SJCRH30 (cell line): ENCODE measurements around the gene PTPN13. TPM values are rescaled to one million over a fixed set of nuclear protein-coding genes. Genes with fewer than 3 reads are reported as not detected.

Experiments used
- DNase-seq, 2 experiments: peaks; one replicate each; pipeline ENCODE4 v3.0.0-alpha.2; 2015 to 2020
- H3K27ac ChIP-seq: fragments of 250-450 bp; sonication (Bioruptor Pico); 2 replicates; pipeline ENCODE4 v1.5.1; 2020; ENCODE audit warnings: mild to moderate bottlenecking, moderate library complexity
- H3K27me3 ChIP-seq: fragments of 250-450 bp; sonication (Bioruptor Pico); 2 replicates; pipeline ENCODE4 v1.5.1; 2020; ENCODE audit warnings: mild to moderate bottlenecking, moderate library complexity
- H3K36me3 ChIP-seq: fragments of 250-450 bp; sonication (Bioruptor Pico); 2 replicates; pipeline ENCODE4 v1.5.1; 2020; ENCODE audit warnings: mild to moderate bottlenecking, moderate library complexity
- H3K4me1 ChIP-seq: fragments of 250-450 bp; sonication (Bioruptor Pico); 2 replicates; pipeline ENCODE4 v1.5.1; 2020; ENCODE audit warnings: mild to moderate bottlenecking, moderate library complexity
- H3K4me3 ChIP-seq: fragments of 250-450 bp; sonication (Bioruptor Pico); 2 replicates; pipeline ENCODE4 v1.5.1; 2020; ENCODE audit warnings: mild to moderate bottlenecking, moderate library complexity
- H3K9me3 ChIP-seq: fragments of 250-450 bp; sonication (Bioruptor Pico); replicated peaks from 2 replicates; pipeline ENCODE4 v1.5.1; 2020; ENCODE audit warnings: mild to moderate bottlenecking, moderate library complexity
- total RNA-seq: library from RNA; depleted of rRNA; stranded (reverse); fragments of >200 nt; shearing (Covaris generic); gene quantifications from 2 replicates; pipeline ENCODE4 v1.2.3, GENCODE V29; 2014

Gene PTPN13
- total RNA-seq, 1 experiment from 2014 or later: 20.0 TPM

- Histone ChIP-seq H3K9me3 (no peaks in the 10 kb centered on the region), H3K27me3 (no peaks in the 10 kb centered on the region), H3K4me3 (no peak overlapping the region), H3K4me1 (no peaks in the 10 kb centered on the region), H3K36me3 (no peaks in the 10 kb centered on the region), H3K27ac (no peak overlapping the region)
- DNase-seq: no peak
Measured at GRCh38 chr4:86608757-86609375, 14.8 kb downstream of the PTPN13 start.

DNA sequence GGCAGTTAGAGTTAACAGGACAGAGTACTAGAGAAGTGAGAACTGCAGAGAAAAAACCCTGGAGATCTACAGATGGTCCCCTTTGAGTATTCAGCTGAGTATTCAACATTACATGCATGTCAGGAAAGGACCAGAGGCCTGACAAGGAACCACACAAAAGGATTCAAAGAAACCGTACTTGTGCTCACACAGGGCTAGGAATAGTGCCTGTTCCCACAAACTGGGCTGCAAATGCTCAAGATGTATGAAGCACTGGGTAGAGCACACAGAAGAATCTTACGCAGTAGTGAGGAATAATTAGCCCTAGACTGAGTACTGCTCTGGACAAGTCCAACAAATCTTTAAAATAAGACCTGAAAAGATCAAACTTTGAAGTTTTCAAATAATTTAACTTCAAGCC lies 17.6 kb downstream of the PTPN13 start:
- Histone ChIP-seq H3K4me1 (no peaks in the 10 kb centered on the region), H3K27ac (no peak overlapping the region)
- no peak for DNase-seq

DNA sequence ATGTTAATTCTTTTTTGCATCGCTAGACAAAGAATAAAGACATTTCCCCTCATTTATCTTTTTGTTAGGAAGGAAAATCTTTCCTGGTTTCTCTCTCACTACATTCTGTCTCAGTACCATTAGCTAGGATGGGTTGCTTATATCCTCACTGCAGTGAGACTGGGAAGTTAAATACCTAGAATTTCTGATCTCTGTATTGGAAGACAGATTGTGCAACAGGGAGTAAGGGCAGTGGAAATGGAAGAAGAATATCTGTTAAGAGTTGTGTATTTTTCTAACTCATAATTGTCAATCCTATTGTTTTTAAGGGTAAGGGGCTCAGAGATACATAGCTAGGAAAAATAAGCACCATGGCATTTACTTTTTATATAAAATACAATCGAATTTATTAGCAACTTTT lies 19.6 kb downstream of the PTPN13 start:
- no peak overlapping the region for H3K27ac ChIP-seq
- no peaks in the 10 kb centered on the region for H3K4me1 ChIP-seq
- no peak overlapping the region for H3K4me3 ChIP-seq
- DNase-seq: no peak
- H3K36me3 ChIP-seq: no peaks in the 10 kb centered on the region
- no peaks in the 10 kb centered on the region for H3K9me3 ChIP-seq
- H3K27me3 ChIP-seq: no peaks in the 10 kb centered on the region

More for the DNA sequence above, 17.6 kb downstream of the PTPN13 start:
- Histone ChIP-seq H3K27me3 (no peaks in the 10 kb centered on the region), H3K9me3 (no peaks in the 10 kb centered on the region), H3K36me3 (no peaks in the 10 kb centered on the region), H3K4me3 (no peak overlapping the region)

GRCh38 chr4:86614865-86615264 lies 20.8 kb downstream of the PTPN13 start:
- Histone ChIP-seq H3K36me3 (no peaks in the 10 kb centered on the region), H3K27ac (no peak overlapping the region), H3K4me1 (no peaks in the 10 kb centered on the region), H3K9me3 (peaks cover 2% of the 10 kb centered on the region; the same call in 1 of the 2 replicates), H3K27me3 (no peaks in the 10 kb centered on the region), H3K4me3 (no peak overlapping the region)
- no peak for DNase-seq

DNA sequence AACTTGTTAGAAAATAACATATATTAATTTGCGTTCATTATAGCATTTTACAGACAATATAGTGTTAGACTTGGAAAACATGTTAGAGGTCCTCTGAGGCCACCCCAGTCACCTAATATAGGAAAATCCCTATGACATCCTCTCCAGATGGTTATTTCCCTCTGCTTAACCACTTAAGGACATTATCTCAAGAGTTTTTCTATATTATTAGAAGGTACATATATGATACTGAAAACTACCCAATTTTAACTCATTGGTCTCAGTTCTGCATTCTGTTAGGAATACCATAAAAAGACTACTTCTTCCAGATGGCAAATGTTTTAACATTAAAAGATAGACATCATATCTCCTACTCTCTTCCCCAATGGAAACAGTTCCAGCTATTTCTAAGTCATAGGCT lies 21.4 kb downstream of the PTPN13 start:
- Histone ChIP-seq H3K36me3 (no peaks in the 10 kb centered on the region), H3K4me1 (no peaks in the 10 kb centered on the region), H3K4me3 (no peak overlapping the region), H3K27me3 (no peaks in the 10 kb centered on the region), H3K27ac (no peak overlapping the region), H3K9me3 (peaks cover 2% of the 10 kb centered on the region; the same call in 1 of the 2 replicates)
- DNase-seq: no peak

DNA sequence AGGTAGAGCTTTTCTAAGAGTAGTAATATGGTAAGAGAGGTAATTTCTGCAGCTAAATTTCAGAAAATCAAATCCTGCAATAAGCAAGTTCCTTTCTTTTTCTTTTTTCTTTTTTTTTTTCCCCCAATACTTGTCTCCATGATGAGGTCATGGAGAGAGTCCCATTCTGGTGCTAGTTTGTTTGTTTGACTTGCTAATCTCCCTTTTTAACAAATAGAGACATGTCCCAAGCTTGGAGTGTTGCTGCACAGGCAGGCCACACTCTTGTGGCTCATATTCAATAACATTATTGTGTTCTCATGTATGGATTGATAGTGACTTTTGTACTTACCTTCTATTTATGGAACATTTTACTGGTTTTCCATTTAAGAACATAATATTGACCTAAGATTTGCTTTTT lies 25.5 kb downstream of the PTPN13 start:
- H3K4me1 ChIP-seq: no peaks in the 10 kb centered on the region
- H3K9me3 ChIP-seq: peaks cover 2% of the 10 kb centered on the region; the same call in 1 of the 2 replicates
- no peaks in the 10 kb centered on the region for H3K36me3 ChIP-seq
- H3K4me3 ChIP-seq: no peak overlapping the region
- DNase-seq: peak in 1 of 2 experiments; percentile 25
- no peak overlapping the region for H3K27ac ChIP-seq
- no peaks in the 10 kb centered on the region for H3K27me3 ChIP-seq

DNA sequence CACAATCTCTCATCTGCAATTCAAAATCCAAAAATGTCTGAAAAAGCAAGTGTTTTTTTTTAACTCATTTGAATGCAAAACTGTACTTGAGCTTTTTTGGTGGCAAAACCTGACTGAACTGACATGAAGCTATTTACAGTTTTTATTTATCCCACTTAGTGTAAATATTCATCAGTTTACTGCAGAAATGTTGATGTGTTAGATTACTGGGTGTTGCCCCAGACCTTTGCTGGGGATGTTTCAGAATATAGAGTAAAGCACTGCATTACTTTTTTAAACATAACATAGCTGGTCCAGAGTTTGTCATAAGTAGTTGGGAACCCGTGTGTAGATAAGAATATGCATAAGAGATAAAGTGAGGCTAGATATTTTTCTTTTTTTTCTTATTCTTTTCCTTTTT lies 27.3 kb downstream of the PTPN13 start:
- peaks cover 2% of the 10 kb centered on the region; the same call in 1 of the 2 replicates for H3K9me3 ChIP-seq
- no peaks in the 10 kb centered on the region for H3K36me3 ChIP-seq
- no peak overlapping the region for H3K27ac ChIP-seq
- no peak for DNase-seq
- no peaks in the 10 kb centered on the region for H3K27me3 ChIP-seq
- H3K4me3 ChIP-seq: no peak overlapping the region
- H3K4me1 ChIP-seq: no peaks in the 10 kb centered on the region

DNA sequence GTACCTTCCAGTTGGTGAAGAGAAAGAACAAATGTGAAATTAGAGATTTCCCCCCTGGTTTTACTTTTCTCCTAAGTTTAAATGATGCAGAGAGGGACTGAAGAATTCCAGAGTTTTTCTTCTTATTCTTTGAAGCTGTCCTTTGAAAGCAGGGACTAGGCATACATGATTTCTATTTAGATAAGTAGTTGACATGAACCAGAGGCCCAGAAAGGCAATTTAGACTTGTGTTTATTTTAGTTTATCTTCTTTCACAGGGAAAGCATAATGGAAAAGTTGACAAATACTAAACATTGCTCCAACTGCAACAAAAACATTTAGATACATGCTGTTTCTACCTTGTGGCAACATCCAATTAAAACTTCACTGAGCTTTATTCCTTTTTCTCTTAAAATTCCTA lies 32.0 kb downstream of the PTPN13 start:
- Histone ChIP-seq H3K4me1 (no peaks in the 10 kb centered on the region), H3K4me3 (no peak overlapping the region), H3K27me3 (no peaks in the 10 kb centered on the region), H3K9me3 (no peaks in the 10 kb centered on the region; the same call in 1 of the 2 replicates), H3K36me3 (no peaks in the 10 kb centered on the region), H3K27ac (no peak overlapping the region)
- DNase-seq: no peak

DNA sequence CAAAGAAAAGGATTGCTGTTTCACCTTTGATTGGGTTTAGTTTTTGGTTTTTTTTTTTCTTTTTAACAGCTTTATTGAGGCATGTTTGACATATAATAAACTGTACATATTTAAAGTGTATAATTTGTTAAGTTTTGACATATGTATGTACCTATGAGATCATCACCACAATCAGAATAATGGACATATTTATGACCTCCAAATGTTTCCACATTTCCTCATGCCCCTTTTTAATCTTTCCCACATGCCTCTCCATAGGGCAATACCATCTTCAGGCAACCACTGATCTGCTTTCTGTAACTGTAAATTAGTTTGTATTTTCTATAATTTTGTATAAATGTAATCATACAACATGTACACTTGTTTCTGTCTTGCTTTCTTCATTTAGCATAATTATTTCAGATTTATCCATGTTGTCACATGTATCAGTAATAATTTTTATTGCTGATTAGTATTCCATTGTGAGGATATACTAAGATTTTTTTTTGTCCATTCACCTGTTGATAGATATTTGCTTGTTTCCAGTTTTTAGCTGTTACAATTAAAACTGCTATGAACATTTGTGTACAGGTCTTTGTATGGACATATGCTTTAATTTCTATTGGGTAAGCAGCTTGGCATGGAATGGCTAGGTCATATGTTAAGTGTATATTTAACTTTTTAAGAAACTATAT lies 33.5 kb downstream of the PTPN13 start:
- H3K4me1 ChIP-seq: no peaks in the 10 kb centered on the region
- H3K27me3 ChIP-seq: no peaks in the 10 kb centered on the region
- no peaks in the 10 kb centered on the region; the same call in 1 of the 2 replicates for H3K9me3 ChIP-seq
- no peak overlapping the region for H3K4me3 ChIP-seq
- DNase-seq: no peak
- no peaks in the 10 kb centered on the region for H3K36me3 ChIP-seq
- no peak overlapping the region for H3K27ac ChIP-seq

GRCh38 chr4:86630629-86631028 lies 36.5 kb downstream of the PTPN13 start:
- H3K4me3 ChIP-seq: no peak overlapping the region
- H3K27ac ChIP-seq: no peak overlapping the region
- peak in 1 of 2 experiments; percentile 6 for DNase-seq
- H3K27me3 ChIP-seq: no peaks in the 10 kb centered on the region
- H3K4me1 ChIP-seq: no peaks in the 10 kb centered on the region
- no peaks in the 10 kb centered on the region; the same call in 1 of the 2 replicates for H3K9me3 ChIP-seq
- H3K36me3 ChIP-seq: no peaks in the 10 kb centered on the region

DNA sequence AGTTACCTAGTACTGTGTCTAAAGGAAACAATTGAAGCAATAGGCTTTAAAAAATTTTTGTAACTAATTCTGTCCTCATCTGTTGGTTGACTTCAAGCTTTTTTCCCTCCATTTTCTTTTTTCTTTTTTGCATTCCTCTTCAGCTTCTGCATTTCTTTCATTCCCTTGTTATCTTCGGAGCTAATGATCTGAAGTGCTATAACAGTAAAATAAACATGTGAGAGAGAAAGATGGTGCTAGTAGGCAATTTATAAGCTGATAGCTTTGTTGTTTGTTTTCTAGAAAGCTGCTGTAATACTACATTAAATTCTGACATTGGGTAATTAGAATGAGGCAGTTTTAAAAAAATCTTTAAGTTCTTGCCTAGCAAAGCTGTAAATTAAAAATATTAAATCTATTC lies 37.1 kb downstream of the PTPN13 start:
- Histone ChIP-seq H3K4me1 (no peaks in the 10 kb centered on the region), H3K27ac (no peak overlapping the region), H3K27me3 (no peaks in the 10 kb centered on the region), H3K36me3 (no peaks in the 10 kb centered on the region), H3K4me3 (no peak overlapping the region), H3K9me3 (no peaks in the 10 kb centered on the region; the same call in 1 of the 2 replicates)
- DNase-seq: no peak

GRCh38 chr4:86633854-86634253 lies 39.7 kb downstream of the PTPN13 start:
- no peaks in the 10 kb centered on the region for H3K4me1 ChIP-seq
- no peaks in the 10 kb centered on the region for H3K9me3 ChIP-seq
- no peak for DNase-seq
- no peaks in the 10 kb centered on the region for H3K27me3 ChIP-seq
- H3K27ac ChIP-seq: no peak overlapping the region
- no peaks in the 10 kb centered on the region for H3K36me3 ChIP-seq
- H3K4me3 ChIP-seq: no peak overlapping the region

- no peaks in the 10 kb centered on the region for H3K4me1 ChIP-seq
- no peak overlapping the region for H3K4me3 ChIP-seq
- H3K36me3 ChIP-seq: peaks cover 2% of the 10 kb centered on the region; the same call in 1 of the 2 replicates
- no peaks in the 10 kb centered on the region for H3K9me3 ChIP-seq
- no peaks in the 10 kb centered on the region for H3K27me3 ChIP-seq
- no peak overlapping the region for H3K27ac ChIP-seq
- no peak for DNase-seq
Measured at GRCh38 chr4:86640469-86640868, 46.4 kb downstream of the PTPN13 start.

DNA sequence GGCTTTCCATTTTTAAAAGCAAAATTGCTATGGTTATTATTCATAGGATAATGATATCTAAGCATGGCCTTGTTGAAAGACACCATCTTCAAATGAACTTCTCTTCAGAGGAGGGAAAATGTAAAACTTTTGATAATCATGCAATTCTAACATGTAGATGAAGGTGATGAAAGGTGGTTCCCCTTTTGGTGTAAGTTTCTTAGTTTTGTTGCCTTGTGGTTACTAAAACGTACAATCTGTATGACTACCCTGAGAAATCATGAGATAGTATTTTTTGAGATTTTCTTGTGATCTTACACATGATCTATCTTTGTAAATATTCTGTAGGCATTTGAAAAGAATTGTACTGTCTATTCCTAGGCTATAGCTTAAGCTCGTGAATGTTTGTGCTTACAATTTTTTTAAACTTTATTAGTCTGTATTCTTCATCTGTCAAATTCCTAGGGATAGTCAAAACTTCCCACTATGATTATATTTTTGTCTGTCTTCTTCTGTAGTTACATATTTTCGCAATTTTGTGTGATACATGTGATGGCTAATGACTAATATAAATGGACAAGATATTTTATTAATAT lies 47.5 kb downstream of the PTPN13 start:
- Histone ChIP-seq H3K4me3 (no peak overlapping the region), H3K36me3 (peaks cover 2% of the 10 kb centered on the region; the same call in 1 of the 2 replicates), H3K27ac (no peak overlapping the region), H3K27me3 (no peaks in the 10 kb centered on the region), H3K4me1 (no peaks in the 10 kb centered on the region), H3K9me3 (no peaks in the 10 kb centered on the region)
- no peak for DNase-seq

DNA sequence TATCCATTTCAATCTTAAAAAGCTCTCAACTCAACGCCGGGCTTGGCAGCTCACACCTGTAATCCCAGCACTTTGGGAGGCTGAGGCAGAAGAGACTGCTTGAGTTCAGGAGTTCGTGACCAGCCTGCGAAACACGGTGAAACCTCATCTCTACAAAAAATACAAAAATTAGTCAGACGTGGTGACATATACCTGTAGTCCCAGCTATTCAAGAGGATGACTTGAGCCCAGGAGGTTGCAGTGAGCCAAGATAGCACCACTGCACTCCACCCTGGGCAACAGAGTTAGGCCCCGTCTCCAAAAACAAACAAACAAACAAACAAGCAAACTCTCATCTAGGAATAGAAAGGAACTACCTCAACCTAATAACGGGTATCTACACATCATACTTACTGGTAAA lies 50.8 kb downstream of the PTPN13 start:
- Histone ChIP-seq H3K27me3 (no peaks in the 10 kb centered on the region), H3K9me3 (peaks cover 4% of the 10 kb centered on the region), H3K4me3 (no peak overlapping the region), H3K4me1 (no peaks in the 10 kb centered on the region), H3K36me3 (peaks cover under 1% of the 10 kb centered on the region; the same call in 1 of the 2 replicates), H3K27ac (no peak overlapping the region)
- no peak for DNase-seq
